H9 (cell line): ENCODE measurements around the gene NDE1. TPM values are rescaled to one million over a fixed set of nuclear protein-coding genes. Genes with fewer than 3 reads are reported as not detected.

Experiments
- DNase-seq: peaks from one replicate; pipeline ENCODE4 v3.0.0-alpha.2; 2017
- H2AFZ ChIP-seq: one replicate; pipeline ENCODE4 v1.6.1; 2013; ENCODE audit warnings: mild to moderate bottlenecking, low read length, control low read depth, moderate library complexity
- H2AK5ac ChIP-seq: 2 replicates; pipeline ENCODE4 v1.6.1; 2013; ENCODE audit warnings: low read length, control low read depth, mixed read lengths; ENCODE audit not compliant: insufficient read length
- H2BK120ac ChIP-seq: one replicate; pipeline ENCODE4 v1.6.1; 2013; ENCODE audit warnings: low read depth, mild to moderate bottlenecking, low read length, control low read depth, inconsistent platforms; ENCODE audit not compliant: poor library complexity, severe bottlenecking
- H2BK12ac ChIP-seq: 2 replicates; pipeline ENCODE4 v1.6.1; 2013; ENCODE audit warnings: low read length, control low read depth, mixed read lengths, low read depth; ENCODE audit not compliant: insufficient read length
- H2BK15ac ChIP-seq: 2 replicates; pipeline ENCODE4 v1.6.1; 2013; ENCODE audit warnings: low read depth, low read length, control low read depth
- H2BK20ac ChIP-seq: one replicate; pipeline ENCODE4 v1.6.1; 2013; ENCODE audit warnings: low read depth, mild to moderate bottlenecking, low read length, control low read depth, inconsistent platforms; ENCODE audit not compliant: poor library complexity, severe bottlenecking
- H2BK5ac ChIP-seq: 2 replicates; pipeline ENCODE4 v1.6.1; 2013; ENCODE audit warnings: low read length, control low read depth, mixed read lengths; ENCODE audit not compliant: insufficient read length
- H3K14ac ChIP-seq: 2 replicates; pipeline ENCODE4 v1.6.1; 2013; ENCODE audit warnings: low read length, control low read depth; ENCODE audit not compliant: insufficient read depth
- H3K18ac ChIP-seq: 2 replicates; pipeline ENCODE4 v1.6.1; 2013; ENCODE audit warnings: low read depth, mild to moderate bottlenecking, mixed read lengths, low read length, control low read depth; ENCODE audit not compliant: insufficient read length
- H3K23ac ChIP-seq: 2 replicates; pipeline ENCODE4 v1.6.1; 2013; ENCODE audit warnings: low read length, control low read depth, mixed read lengths, low read depth; ENCODE audit not compliant: insufficient read length
- H3K23me2 ChIP-seq: 2 replicates; pipeline ENCODE4 v1.6.1; 2013; ENCODE audit warnings: low read depth, mild to moderate bottlenecking, mixed read lengths, low read length, control low read depth; ENCODE audit not compliant: insufficient read length, poor library complexity, severe bottlenecking
- H3K27ac ChIP-seq: 2 replicates; pipeline ENCODE4 v1.5.1; 2013; ENCODE audit warnings: low read length, control low read depth, mixed read lengths, low read depth; ENCODE audit not compliant: insufficient read length
- H3K27me3 ChIP-seq: 2 replicates; pipeline ENCODE4 v1.6.1; 2013; ENCODE audit warnings: low read length, control low read depth, inconsistent platforms; ENCODE audit not compliant: insufficient read depth
- H3K4ac ChIP-seq: 2 replicates; pipeline ENCODE4 v1.6.1; 2013; ENCODE audit warnings: low read depth, mild to moderate bottlenecking, control low read depth, inconsistent platforms, low read length, moderate library complexity
- H3K4me1 ChIP-seq: 2 replicates; pipeline ENCODE4 v1.6.1; 2013; ENCODE audit warnings: low read length, control low read depth, inconsistent platforms; ENCODE audit not compliant: insufficient read depth
- H3K4me2 ChIP-seq: 2 replicates; pipeline ENCODE4 v1.6.1; 2013; ENCODE audit warnings: low read length, control low read depth, mixed read lengths; ENCODE audit not compliant: insufficient read length, insufficient read depth
- H3K56ac ChIP-seq: 2 replicates; pipeline ENCODE4 v1.6.1; 2013; ENCODE audit warnings: low read depth, mild to moderate bottlenecking, mixed read lengths, low read length, control low read depth; ENCODE audit not compliant: insufficient read length
- H3K79me1 ChIP-seq: 2 replicates; pipeline ENCODE4 v1.6.1; 2013; ENCODE audit warnings: low read depth, mild to moderate bottlenecking, moderate library complexity, low read length, control low read depth, inconsistent platforms; ENCODE audit not compliant: insufficient read depth, poor library complexity, severe bottlenecking
- H3K79me2 ChIP-seq: 2 replicates; pipeline ENCODE4 v1.6.1; 2013; ENCODE audit warnings: low read length, control low read depth, inconsistent platforms; ENCODE audit not compliant: insufficient read depth
- H3K9ac ChIP-seq: 2 replicates; pipeline ENCODE4 v1.6.1; 2013; ENCODE audit warnings: low read length, control low read depth, mixed read lengths; ENCODE audit not compliant: insufficient read length; ENCODE audit errors: extremely low read depth
- H3K9me3 ChIP-seq: one replicate; pipeline ENCODE4 v1.6.1; 2013; ENCODE audit warnings: low read depth, low read length, inconsistent platforms; ENCODE audit not compliant: control insufficient read depth
- H3T11ph ChIP-seq: one replicate; pipeline ENCODE4 v1.6.1; 2013; ENCODE audit warnings: mild to moderate bottlenecking, low read length, control low read depth, inconsistent platforms
- H4K20me1 ChIP-seq: one replicate; pipeline ENCODE4 v1.6.1; 2013; ENCODE audit not compliant: control insufficient read depth, insufficient read length, insufficient read depth
- H4K5ac ChIP-seq: 2 replicates; pipeline ENCODE4 v1.6.1; 2013; ENCODE audit warnings: low read depth, mild to moderate bottlenecking, mixed read lengths, low read length, control low read depth; ENCODE audit not compliant: insufficient read length
- H4K8ac ChIP-seq: replicated peaks from 2 replicates; pipeline ENCODE4 v1.6.1; 2013; ENCODE audit warnings: low read length, control low read depth, mixed read lengths, low read depth; ENCODE audit not compliant: insufficient read length
- H4K91ac ChIP-seq: 2 replicates; pipeline ENCODE4 v1.6.1; 2013; ENCODE audit warnings: low read depth, mild to moderate bottlenecking, moderate library complexity, mixed read lengths, low read length, control low read depth; ENCODE audit not compliant: insufficient read length
- H3K27ac Mint-ChIP-seq, 3 experiments: 2 replicates in 2 of 3; 3 replicates in 1 of 3; pipeline ENCODE4 v1.8.0; 2020 to 2021; ENCODE audit warnings: mixed read lengths in 3 of 3, mild to moderate bottlenecking in 1 of 3, moderate library complexity in 1 of 3
- H3K27me3 Mint-ChIP-seq: 2 replicates; pipeline ENCODE4 v1.8.0; 2021; ENCODE audit warnings: low read depth, mild to moderate bottlenecking, moderate library complexity, mixed read lengths
- H3K36me3 Mint-ChIP-seq, 3 experiments: 2 replicates in 2 of 3; 3 replicates in 1 of 3; pipeline ENCODE4 v1.8.0; 2020 to 2021; ENCODE audit warnings: low read depth in 3 of 3, mixed read lengths in 3 of 3; ENCODE audit not compliant: insufficient read depth in 1 of 3
- H3K4me1 Mint-ChIP-seq, 2 experiments: 2 replicates each; pipeline ENCODE4 v1.8.0; 2020; ENCODE audit warnings: mixed read lengths in 2 of 2
- H3K4me3 Mint-ChIP-seq, 2 experiments: 2 replicates in 1 of 2; 3 replicates in 1 of 2; pipeline ENCODE4 v1.8.0; 2020 to 2021; ENCODE audit warnings: mild to moderate bottlenecking in 2 of 2, mixed read lengths in 2 of 2, moderate library complexity in 1 of 2
- H3K9me3 Mint-ChIP-seq, 2 experiments: 2 replicates in 1 of 2; 3 replicates in 1 of 2; pipeline ENCODE4 v1.8.0; 2020; ENCODE audit warnings: mild to moderate bottlenecking in 2 of 2, mixed read lengths in 2 of 2, moderate library complexity in 1 of 2
- CTCF ChIP-seq: fragments of 200-600 bp; sonication (generic); conservative IDR thresholded peaks from 3 replicates; pipeline ENCODE4 v1.8.0; 2021; ENCODE audit warnings: antibody characterized with exemption, mild to moderate bottlenecking
- WGBS: extraction: QIAGEN DNeasy Blood & Tissue Kit; methylation state at CpG from one replicate; pipeline ENCODE4 v1.1.7; 2013; ENCODE audit warnings: missing lambda C conversion rate, low lambda C conversion rate, mixed read lengths; ENCODE audit not compliant: insufficient read length; ENCODE audit errors: extremely low coverage; 5-methylcytosine and 5-hydroxymethylcytosine counted together
- total RNA-seq: library from RNA; stranded (reverse); gene quantifications from 2 replicates; pipeline ENCODE4 v1.2.1, GENCODE V29; 2021

Gene NDE1
- total RNA-seq, 1 experiment from 2014 or later: 49.6 TPM

GRCh38 chr16:15769239-15769638 lies 119.2 kb downstream of the NDE1 start:
- no peak overlapping the region for H3K4ac ChIP-seq
- H3K27me3 Mint-ChIP-seq: no peaks in the 10 kb centered on the region; the same call in 1 of the 2 replicates
- H3K79me1 ChIP-seq: no peaks in the 10 kb centered on the region
- no peak overlapping the region for H3K27ac Mint-ChIP-seq
- H3K9me3 Mint-ChIP-seq: no peaks in the 10 kb centered on the region
- H3T11ph ChIP-seq: no peak overlapping the region
- no peaks in the 10 kb centered on the region for H3K23me2 ChIP-seq
- H3K4me3 Mint-ChIP-seq: no peak overlapping the region
- no peak overlapping the region for H4K8ac ChIP-seq
- H2AFZ ChIP-seq: no peak overlapping the region
- H3K36me3 Mint-ChIP-seq: no peaks in the 10 kb centered on the region
- no peaks in the 10 kb centered on the region for H3K79me2 ChIP-seq
- no peaks in the 10 kb centered on the region for H3K9me3 ChIP-seq
- no peak overlapping the region for H2BK12ac ChIP-seq
- H3K14ac ChIP-seq: no peak overlapping the region
- no peaks in the 10 kb centered on the region for H3K4me1 ChIP-seq
- H2BK5ac ChIP-seq: no peak overlapping the region
- no peaks in the 10 kb centered on the region for H3K27me3 ChIP-seq
- H4K91ac ChIP-seq: no peak overlapping the region
- DNase-seq: no peak
- H4K5ac ChIP-seq: no peak overlapping the region
- no peak overlapping the region for H3K18ac ChIP-seq
- H2AK5ac ChIP-seq: no peak overlapping the region
- no peak overlapping the region for H3K9ac ChIP-seq
- H3K4me2 ChIP-seq: no peak overlapping the region
- H2BK15ac ChIP-seq: no peak overlapping the region
- H2BK20ac ChIP-seq: no peak overlapping the region
- H4K20me1 ChIP-seq: no peaks in the 10 kb centered on the region
- H3K4me1 Mint-ChIP-seq: no peaks in the 10 kb centered on the region
- TF ChIP-seq CTCF: no peak
- no peak overlapping the region for H3K23ac ChIP-seq
- H3K27ac ChIP-seq: no peak overlapping the region
- no peak overlapping the region for H3K56ac ChIP-seq
- H2BK120ac ChIP-seq: no peak overlapping the region
- no CpG with 5 or more reads among the region's 8 CpGs for WGBS
